Stimulated activated CD4-positive, alpha-beta T cell treated with anti-CD3 and anti-CD28 coated beads, TNF-alpha, amount 100 ng/mL, for 48 hours (primary cell): ENCODE data around the gene HBD.
"Not testable (repeated sequence)": the region's sequence is repeated elsewhere in the genome, so short reads cannot be mapped to it uniquely, and the experiment has no call there.

Experiments
- DNase-seq, 3 donors: peaks; one replicate each; pipeline ENCODE4 v3.0.0-alpha.2; 2020; ENCODE audit warnings: low read depth in 3 of 3

HBD gene

GRCh38 chr11:5234381-5234834, at the start of gene HBD:
Gene HBD, minus strand, starts transcription at chr11:5234483. Its CDS starts 50 bp downstream, at chr11:5234433.
- DNase-seq: no peak

- DNase-seq: no peak
Observed at GRCh38 chr11:5283882-5284281, 49.6 kb upstream of the HBD start.

DNA sequence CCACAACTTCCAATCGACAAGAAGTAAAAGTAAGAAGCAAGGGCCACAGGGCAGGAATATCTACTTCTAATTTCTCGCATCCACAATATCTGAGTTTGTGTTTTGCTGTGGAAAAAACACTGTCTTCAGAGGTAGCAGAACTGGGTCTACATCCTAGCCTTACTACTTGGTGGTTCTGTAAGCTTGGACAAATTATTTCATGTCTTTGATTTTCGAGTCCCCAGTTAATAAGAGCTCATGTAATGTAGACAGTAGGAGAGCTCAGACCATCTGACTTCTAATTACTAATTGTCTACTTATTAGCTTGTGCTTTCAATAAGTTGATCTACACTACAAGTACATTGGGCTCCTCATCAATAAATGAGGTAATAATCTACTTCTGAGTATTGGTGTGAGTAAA, 48.8 kb upstream of the HBD start:
- DNase-seq: no peak

- DNase-seq: no peak
Observed at GRCh38 chr11:5282628-5283027, 48.3 kb upstream of the HBD start.

GRCh38 chr11:5281596-5281995, 47.3 kb upstream of the HBD start:
- no peak for DNase-seq

GRCh38 chr11:5280582-5281102, 46.4 kb upstream of the HBD start:
- DNase-seq: peak in 2 of 3 donors; percentile 2 to 19

- no peak for DNase-seq
Observed at GRCh38 chr11:5279471-5280090, 45.3 kb upstream of the HBD start.

GRCh38 chr11:5277807-5278382, 43.6 kb upstream of the HBD start:
- DNase-seq: no peak

DNA sequence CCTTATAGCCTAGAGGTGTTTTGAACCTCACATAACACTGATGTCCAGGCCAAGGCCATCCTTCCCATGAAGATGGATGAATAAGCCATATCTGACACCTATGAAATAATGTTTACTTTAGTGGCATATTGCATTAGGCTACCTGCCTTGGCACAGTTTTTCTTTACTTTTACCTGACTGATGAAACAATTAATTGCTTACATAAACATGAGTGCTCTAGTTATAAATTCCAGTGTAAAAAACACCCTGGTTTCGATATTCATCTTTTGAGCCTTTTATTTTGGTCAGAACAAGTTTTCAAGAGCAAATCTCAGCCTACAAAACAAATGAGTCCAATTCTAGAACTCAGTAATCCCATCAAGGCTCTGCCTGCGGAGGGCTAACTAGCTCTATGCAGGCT, 42.4 kb upstream of the HBD start:
- DNase-seq: no peak

GRCh38 chr11:5275369-5276110, 41.3 kb upstream of the HBD start:
- no peak for DNase-seq

DNA sequence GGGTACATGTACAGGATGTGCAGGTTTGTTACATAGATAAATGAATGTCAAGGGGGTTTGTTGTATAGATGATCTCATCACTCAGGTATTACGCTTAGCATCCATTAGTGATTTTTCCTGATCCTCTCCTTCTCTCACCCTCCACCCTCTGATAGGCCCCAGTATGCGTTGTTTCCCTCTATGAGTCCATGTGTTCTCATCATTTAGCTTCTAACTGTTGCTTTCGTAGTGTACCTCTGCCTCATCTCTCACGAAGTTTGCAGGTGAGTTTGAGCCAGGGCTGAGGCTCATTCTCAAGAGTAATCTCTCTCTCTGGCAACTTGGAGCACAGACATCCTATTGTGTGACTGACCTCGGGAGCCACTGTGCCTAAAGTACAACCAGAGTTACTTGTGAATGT, 40.1 kb upstream of the HBD start:
- DNase-seq: no peak

GRCh38 chr11:5272395-5273017, 38.2 kb upstream of the HBD start:
- no peak for DNase-seq

- DNase-seq: no peak
Observed at GRCh38 chr11:5269715-5270147, 35.4 kb upstream of the HBD start, which contains the start of gene HBE1. Gene HBE1, minus strand, starts transcription at chr11:5269945. Its CDS starts 55 bp downstream, at chr11:5269890.

GRCh38 chr11:5267033-5267563, 32.8 kb upstream of the HBD start:
- DNase-seq: no peak

DNA sequence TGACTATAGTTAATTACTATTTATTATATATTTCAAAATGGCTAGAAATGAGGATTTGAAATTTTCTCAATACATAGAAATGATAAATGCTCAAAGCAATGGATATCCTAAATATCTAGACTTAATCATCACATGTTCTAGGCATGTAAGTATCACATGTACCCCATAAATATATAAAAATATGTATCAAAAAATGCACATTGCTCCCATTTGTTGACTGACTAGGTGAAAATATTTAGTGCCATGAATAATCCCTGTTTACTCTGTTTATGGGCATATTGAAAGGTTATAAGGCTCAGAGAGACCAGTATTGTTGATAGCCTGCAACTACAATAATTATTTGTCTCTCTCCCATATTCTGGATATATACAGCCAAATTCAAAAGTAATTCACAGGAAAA, 32.3 kb upstream of the HBD start:
- DNase-seq: no peak

- DNase-seq: no peak
Observed at GRCh38 chr11:5265832-5266231, 31.5 kb upstream of the HBD start.

DNA sequence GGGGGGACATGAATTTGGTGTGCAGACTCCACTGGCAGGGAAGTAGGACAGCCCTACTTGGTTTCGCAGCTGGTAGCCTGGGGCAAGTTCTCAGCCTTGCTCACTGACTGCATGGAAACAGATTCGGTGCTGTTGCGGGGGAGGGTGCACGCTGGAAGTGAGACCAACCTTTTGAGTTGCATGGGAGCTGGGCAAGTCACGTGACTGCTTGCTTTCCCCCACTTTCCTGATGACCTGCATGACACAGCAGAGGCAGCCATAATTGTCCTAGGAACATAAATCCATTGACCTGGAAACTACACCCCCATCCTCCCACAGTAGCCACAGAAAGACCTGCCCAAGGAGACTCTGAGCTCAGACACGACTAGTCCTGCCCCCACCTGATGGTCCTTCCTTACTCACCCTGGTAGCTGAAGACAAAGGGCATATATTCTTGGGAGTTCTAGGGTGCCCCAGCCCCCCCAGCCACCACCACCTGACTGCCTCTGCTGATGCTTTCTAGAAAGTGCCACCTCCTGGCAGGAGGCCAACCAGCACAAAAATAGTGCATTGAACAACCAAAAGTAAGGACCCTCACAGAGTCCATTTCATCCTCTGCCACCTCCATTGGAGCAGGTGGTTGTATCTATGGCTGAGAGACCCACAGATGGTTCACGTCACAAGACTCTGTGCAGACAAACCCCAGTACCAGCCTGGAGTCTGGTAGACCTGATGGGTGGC, 24.4 kb upstream of the HBD start:
- no peak for DNase-seq

GRCh38 chr11:5257296-5257695, 23.0 kb upstream of the HBD start:
- no peak for DNase-seq

DNA sequence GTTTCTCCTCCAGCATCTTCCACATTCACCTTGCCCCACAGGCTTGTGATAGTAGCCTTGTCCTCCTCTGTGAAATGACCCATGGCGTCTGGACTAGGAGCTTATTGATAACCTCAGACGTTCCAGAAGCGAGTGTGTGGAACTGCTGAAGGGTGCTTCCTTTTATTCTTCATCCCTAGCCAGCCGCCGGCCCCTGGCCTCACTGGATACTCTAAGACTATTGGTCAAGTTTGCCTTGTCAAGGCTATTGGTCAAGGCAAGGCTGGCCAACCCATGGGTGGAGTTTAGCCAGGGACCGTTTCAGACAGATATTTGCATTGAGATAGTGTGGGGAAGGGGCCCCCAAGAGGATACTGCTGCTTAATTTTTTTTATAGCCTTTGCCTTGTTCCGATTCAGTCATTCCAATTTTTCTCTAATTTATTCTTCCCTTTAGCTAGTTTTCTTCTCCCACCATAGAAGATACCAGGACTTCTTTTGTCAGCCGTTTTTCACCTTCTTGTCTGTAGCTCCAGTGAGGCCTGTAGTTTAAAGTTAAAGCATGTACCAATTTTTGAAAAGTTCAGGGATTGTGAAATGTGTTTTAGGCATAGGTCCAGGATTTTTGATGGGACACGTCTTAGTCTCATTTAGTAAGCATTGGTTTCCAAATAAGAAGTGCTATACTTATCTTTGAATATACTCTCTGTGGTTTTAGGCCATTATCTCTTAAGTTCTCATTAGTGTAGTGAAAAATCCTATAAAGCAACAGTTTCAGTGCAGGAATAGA, 20.5 kb upstream of the HBD start, which contains the start of gene HBG2:
TSS of gene HBG2 (minus strand) at position 136 of the 768 bp plus-strand sequence. CDS start at position 83, 53 bp downstream.
- DNase-seq: not testable (repeated sequence)

- DNase-seq: not testable (repeated sequence)
Observed at GRCh38 chr11:5254023-5254422, 19.7 kb upstream of the HBD start.
